K562 (cell line): ENCODE data around the gene MAP3K19. TPM values are rescaled to one million over a fixed set of nuclear protein-coding genes. Genes with fewer than 3 reads are reported as not detected.
A peak's percentile ranks its signal among the peaks of the same experiment; 100 is the strongest.

Source experiments
- ATAC-seq: fragments of 200-7000 bp; cut with Tn5 transposase; 3 replicates; pipeline ENCODE4 v1.9.1; 2020; ENCODE audit warnings: moderate library complexity
- BruUV-seq: library from RNA; stranded (reverse); fragments of 400-500 nt; replicated peaks from 2 replicates; lab custom pipeline; 2021; lab: Mats Ljungman, UMichigan
- CTCF ChIA-PET: fragments of 300-600 bp; formaldehyde crosslinking; extraction: SDS; loops from one replicate; lab custom pipeline; 2021; ENCODE audit warnings: low intra/inter-chr PET ratio; lab: Yijun Ruan, JAX
- POLR2A ChIA-PET: fragments of 300-600, 350-650 bp; sonication (Branson Sonifier 250); formaldehyde crosslinking; extraction: SDS; loops from one replicate; lab custom pipeline; 2021; ENCODE audit warnings: antibody characterized with exemption, inconsistent platforms; lab: Yijun Ruan, JAX
- DNase-seq, 4 experiments: peaks; one replicate each; pipeline versions ENCODE4 v3.0.0 to v3.0.0-alpha.2; 2011 to 2018; ENCODE audit warnings: low spot score in 3 of 4, mixed read lengths in 3 of 4; ENCODE audit errors: extremely low read depth in 1 of 4
- FAIRE-seq: peaks from 2 replicates; lab custom pipeline; 2011; peaks lifted over from hg19 to GRCh38; lab: Jason Lieb, UNC
- H2AFZ ChIP-seq: 2 replicates; pipeline ENCODE4 v1.6.0; 2011; ENCODE audit warnings: low read depth, low read length, control low read depth, inconsistent platforms
- H3K27ac ChIP-seq: fragments of 200-600 bp; 3 replicates; pipeline ENCODE4 v1.8.0; 2011; ENCODE audit warnings: low read depth, mild to moderate bottlenecking, control low read depth, inconsistent platforms, low read length, moderate library complexity, mixed read lengths; ENCODE audit errors: extremely low read depth
- H3K27me3 ChIP-seq, 2 experiments: fragments of 300-600 bp in 1 of 2; 2 replicates in 1 of 2; 3 replicates in 1 of 2; pipeline versions ENCODE4 v1.6.0 to v1.8.0; 2011; ENCODE audit warnings: inconsistent platforms in 2 of 2, low read length in 2 of 2, mild to moderate bottlenecking in 1 of 2, mixed read lengths in 1 of 2, moderate library complexity in 1 of 2; ENCODE audit not compliant: control insufficient read depth in 2 of 2, insufficient read depth in 2 of 2
- H3K36me3 ChIP-seq: fragments of 300-600 bp; 3 replicates; pipeline ENCODE4 v1.8.0; 2011; ENCODE audit warnings: mild to moderate bottlenecking, low read length, inconsistent platforms; ENCODE audit not compliant: control insufficient read depth, insufficient read depth
- H3K4me1 ChIP-seq, 2 experiments: fragments of 200-600 bp in 1 of 2; replicated peaks in 1 of 2; 2 replicates in 1 of 2; 3 replicates in 1 of 2; pipeline versions ENCODE4 v1.5.1 to v1.8.0; 2011; ENCODE audit warnings: inconsistent platforms in 2 of 2, low read length in 2 of 2, mild to moderate bottlenecking in 1 of 2, mixed read lengths in 1 of 2, moderate library complexity in 1 of 2; ENCODE audit not compliant: control insufficient read depth in 2 of 2, insufficient read depth in 2 of 2
- H3K4me2 ChIP-seq: 2 replicates; pipeline ENCODE4 v1.6.1; 2011; ENCODE audit warnings: low read length, control low read depth, inconsistent platforms, mixed read lengths; ENCODE audit not compliant: insufficient read depth
- H3K4me3 ChIP-seq: fragments of 200-600 bp; sonication (generic), shearing (Covaris generic); 2 replicates; pipeline ENCODE4 v1.5.1; 2016; ENCODE audit warnings: control low read depth, inconsistent platforms
- H3K79me2 ChIP-seq: fragments of 200-600 bp; 3 replicates; pipeline ENCODE4 v1.8.0; 2011; ENCODE audit warnings: low read length, inconsistent platforms; ENCODE audit not compliant: control insufficient read depth, insufficient read depth
- H3K9ac ChIP-seq, 2 experiments: 2 replicates each; pipeline versions ENCODE4 v1.6.0 to v1.6.1; 2011; ENCODE audit warnings: low read depth in 2 of 2, low read length in 2 of 2, control low read depth in 1 of 2, inconsistent platforms in 1 of 2, mild to moderate bottlenecking in 1 of 2, mixed read lengths in 1 of 2; ENCODE audit not compliant: insufficient read depth in 1 of 2
- H3K9me1 ChIP-seq: one replicate; pipeline ENCODE4 v1.6.0; 2011; ENCODE audit warnings: inconsistent platforms, mild to moderate bottlenecking, low read length, moderate library complexity; ENCODE audit not compliant: control insufficient read depth, insufficient read depth
- H3K9me3 ChIP-seq: replicated peaks from 2 replicates; pipeline ENCODE4 v1.5.1; 2011; ENCODE audit warnings: low read depth, low read length, inconsistent platforms; ENCODE audit not compliant: control insufficient read depth, insufficient read depth
- H4K20me1 ChIP-seq: replicated peaks from 2 replicates; pipeline ENCODE4 v1.6.1; 2011; ENCODE audit warnings: low read length, inconsistent platforms, mixed read lengths; ENCODE audit not compliant: control insufficient read depth, insufficient read depth
- DPF2 ChIP-seq: fragments of 450-650 bp; IDR thresholded peaks from 2 replicates; pipeline ENCODE4 v1.6.1; 2016
- GABPB1 ChIP-seq: sonication (generic); formaldehyde crosslinking; IDR thresholded peaks from 2 replicates; pipeline ENCODE4 v1.8.0; 2022; ENCODE audit warnings: mild to moderate bottlenecking, missing genetic modification reagents
- HDAC6 ChIP-seq: IDR thresholded peaks from 2 replicates; pipeline ENCODE4 v1.6.1; 2012; ENCODE audit warnings: low read depth, mild to moderate bottlenecking, control low read depth, inconsistent platforms, low read length, moderate library complexity
- JUN ChIP-seq, 2 experiments: sonication (generic) in 1 of 2; formaldehyde crosslinking in 1 of 2; IDR thresholded peaks; 2 replicates each; pipeline versions ENCODE4 v1.6.1 to v1.8.0; 2012 to 2022; ENCODE audit warnings: borderline replicate concordance in 2 of 2, mild to moderate bottlenecking in 2 of 2, improper control_type of control experiment in 1 of 2, low read depth in 1 of 2, low read length in 1 of 2, missing genetic modification reagents in 1 of 2
- KAT7 ChIP-seq: sonication (generic); formaldehyde crosslinking; IDR thresholded peaks from 2 replicates; pipeline ENCODE4 v1.8.0; 2022; ENCODE audit warnings: missing genetic modification reagents, mild to moderate bottlenecking, borderline replicate concordance
- LARP7 ChIP-seq: fragments of 450-650 bp; IDR thresholded peaks from 2 replicates; pipeline ENCODE4 v1.6.1; 2016
- MAFF ChIP-seq: IDR thresholded peaks from 2 replicates; pipeline ENCODE4 v1.6.1; 2012; ENCODE audit warnings: low read length, improper control_type of control experiment
- MED1 ChIP-seq: sonication (generic); formaldehyde crosslinking; IDR thresholded peaks from 2 replicates; pipeline ENCODE4 v1.8.1; 2023; ENCODE audit warnings: missing genetic modification reagents, borderline replicate concordance
- MEF2D ChIP-seq: conservative IDR thresholded peaks from 2 replicates; pipeline ENCODE4 v1.6.1; 2016; ENCODE audit warnings: low read depth, missing genetic modification characterization, missing compliant biosample characterization
- NR2C1 ChIP-seq, 2 experiments: fragments of 450-650 bp; IDR thresholded peaks; 2 replicates each; pipeline ENCODE4 v1.6.1; 2017; ENCODE audit warnings: mild to moderate bottlenecking in 2 of 2, antibody characterized with exemption in 1 of 2, inconsistent platforms in 1 of 2, missing compliant biosample characterization in 1 of 2, missing genetic modification characterization in 1 of 2
- NR3C1 ChIP-seq: sonication (generic); formaldehyde crosslinking; IDR thresholded peaks from 2 replicates; pipeline ENCODE4 v1.8.1; 2022; ENCODE audit warnings: missing genetic modification reagents
- PHTF2 ChIP-seq: fragments of 250-450 bp; sonication (Bioruptor Pico); IDR thresholded peaks from 2 replicates; pipeline ENCODE4 v1.5.0; 2021; ENCODE audit warnings: mild to moderate bottlenecking
- SMAD4 ChIP-seq: fragments of 250-450 bp; sonication (Bioruptor Pico); conservative IDR thresholded peaks from 2 replicates; pipeline ENCODE4 v1.8.0; 2021; ENCODE audit warnings: inconsistent platforms, mild to moderate bottlenecking, moderate library complexity
- ZNF311 ChIP-seq: fragments of 250-450 bp; sonication (Bioruptor Pico); IDR thresholded peaks from 2 replicates; pipeline ENCODE4 v1.4.0; 2020; ENCODE audit warnings: mild to moderate bottlenecking, moderate library complexity
- ZNF707 ChIP-seq: fragments of 250-450 bp; sonication (Bioruptor Pico); conservative IDR thresholded peaks from 2 replicates; pipeline ENCODE4 v1.8.0; 2022; ENCODE audit warnings: inconsistent platforms, mild to moderate bottlenecking, moderate library complexity
- ZNF764 ChIP-seq: fragments of 250-450 bp; sonication (Bioruptor Pico); IDR thresholded peaks from 2 replicates; pipeline ENCODE4 v1.4.0; 2020; ENCODE audit warnings: low read depth, mild to moderate bottlenecking, moderate library complexity
- WGBS: fragments of 100-300 bp; shearing (Covaris generic); methylation state at CpG from one replicate; pipeline ENCODE4 v1.1.6; 2016; ENCODE audit warnings: low coverage, mixed read lengths; ENCODE audit not compliant: insufficient coverage; ENCODE audit errors: missing lambda C conversion rate; 5-methylcytosine and 5-hydroxymethylcytosine counted together
- in situ Hi-C: fragments of 300-500 bp; cut with MboI; formaldehyde crosslinking; loops from 4 replicates; pipeline ENCODE4 v1.15.0; 2018; ENCODE audit warnings: inconsistent platforms, mixed read lengths
- intact Hi-C: fragments of 100-400 bp; cut with micrococcal nuclease; formaldehyde crosslinking; loops from 2 replicates; pipeline ENCODE4 v1.14.2; 2022
- polyA plus RNA-seq, 8 experiments: library from polyadenylated mRNA; depleted of rRNA in 4 of 8; stranded (reverse) in 5 of 8; unstranded in 3 of 8; fragments of >200 nt; fragmentation: Nextera tagmentation in 2 of 8; fragmentation: Illumina TruSeq in 1 of 8; extraction: Ambion mirVana in 2 of 8; extraction: Trizol in 1 of 8; gene quantifications; 2 replicates each; pipeline versions ENCODE4 v1.2.1 to v1.2.3, GENCODE V29; 2011 to 2014; ENCODE audit warnings: inconsistent platforms in 1 of 8, missing spikeins in 1 of 8
- total RNA-seq, 7 experiments: library from RNA; depleted of rRNA in 6 of 7; stranded (reverse); fragments of >200 nt in 6 of 7; fragmentation: Illumina TruSeq in 2 of 7; extraction: Trizol in 2 of 7; gene quantifications; 2 replicates each; pipeline versions ENCODE4 v1.2.1 to v1.2.3, GENCODE V29; 2011 to 2021; ENCODE audit warnings: low replicate concordance in 1 of 7
- TF ChIP-seq, protein P1 (sequence below): fragments of 250-450 bp; sonication (Bioruptor Pico); IDR thresholded peaks from 2 replicates; pipeline ENCODE4 v1.5.0; 2020; ENCODE audit warnings: mild to moderate bottlenecking
- TF ChIP-seq, protein P2 (sequence below), 3 experiments: IDR thresholded peaks in 2 of 3; conservative IDR thresholded peaks in 1 of 3; 2 replicates each; pipeline ENCODE4 v1.5.1; 2011 to 2012; ENCODE audit warnings: low read length in 3 of 3, mild to moderate bottlenecking in 3 of 3, control low read depth in 2 of 3, improper control_type of control experiment in 1 of 3, inconsistent platforms in 1 of 3, low read depth in 1 of 3, mixed read lengths in 1 of 3, moderate library complexity in 1 of 3; ENCODE audit not compliant: insufficient read depth in 2 of 3

Gene MAP3K19
- total and polyA plus RNA-seq, 9 of the 15 experiments (the other 6 are each of a cell fraction or from before 2014, with no cell fraction given) = 0.29 TPM; not detected in 8

DNA sequence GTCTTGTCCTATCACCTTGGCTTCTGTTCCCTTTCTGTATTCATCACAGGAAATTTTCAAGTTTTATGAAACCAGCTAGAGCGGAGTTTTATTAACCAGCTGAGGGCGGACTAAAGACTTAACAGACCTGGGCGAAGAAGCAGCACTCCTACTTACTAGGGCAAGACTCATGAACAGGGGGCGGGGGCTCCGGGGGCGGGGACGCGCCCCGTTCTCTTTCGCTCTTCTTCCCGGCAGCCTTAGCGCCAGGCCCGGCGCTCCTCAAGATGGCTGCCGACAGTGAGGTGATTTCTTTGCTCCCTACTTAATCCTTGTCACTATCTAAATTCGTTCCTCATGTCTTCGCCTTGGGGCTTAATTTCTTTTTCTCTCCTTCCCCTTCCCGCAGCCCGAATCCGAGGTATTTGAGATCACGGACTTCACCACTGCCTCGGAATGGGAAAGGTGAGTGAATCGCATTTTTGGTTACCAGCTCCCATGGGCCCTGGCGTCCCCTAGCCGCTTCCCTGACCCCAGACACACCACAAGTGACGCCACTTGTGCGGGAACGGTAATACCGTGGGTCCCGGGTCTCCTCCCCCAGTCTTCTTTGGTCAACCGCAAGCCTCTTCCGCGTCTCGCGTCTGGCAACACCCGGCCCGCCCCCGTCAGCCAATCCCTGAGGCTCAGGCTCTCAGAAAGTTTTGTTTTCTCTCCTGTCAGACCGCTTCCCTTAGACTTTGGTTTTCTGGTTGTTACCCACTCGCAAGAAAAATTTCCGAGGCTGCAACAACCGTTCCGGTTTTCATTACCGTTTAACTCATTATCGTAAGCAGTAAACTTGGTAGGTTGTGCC is 5.0 kb upstream of the MAP3K19 start, which contains the start of gene RAB3GAP1:
RAB3GAP1 (plus strand) TSS at position 251 of the 835 bp plus-strand sequence; CDS start at position 267, 16 bp downstream.
- POLR2A ChIA-PET = interaction anchor here (0.6 to 1.5 kb wide), 5 partner anchors 12 to 692 kb away, joined by 3 read pairs; no protein-coding TSS in a partner anchor
- in situ Hi-C loops = no loop called here
- peak; percentile 89 to 92 (median 90) for DNase-seq
- 1% methylated on average over 34 of the region's 45 CpGs for WGBS
- Histone ChIP-seq H4K20me1 (no peaks in the 10 kb centered on the region; the same call in 1 of the 2 replicates), H3K4me1 (peaks cover 12 to 19% of the 10 kb centered on the region in 2 experiments; a peak in 4 of 5 replicates), H3K36me3 (peaks cover 21% of the 10 kb centered on the region; the same call in 2 of the 3 replicates), H3K27me3 (no peaks in the 10 kb centered on the region), H3K27ac (peak within 1 kb of the TSS; percentile 85), H3K9ac (peak within 1 kb of the TSS; percentile 89 to 96), H3K9me1 (no peaks in the 10 kb centered on the region), H3K4me3 (peak within 1 kb of the TSS; percentile 56), H3K79me2 (peaks cover 45% of the 10 kb centered on the region), H3K9me3 (no peaks in the 10 kb centered on the region), H2AFZ (peak within 1 kb of the TSS; percentile 91), H3K4me2 (peak within 1 kb of the TSS; percentile 80)
- FAIRE-seq = peak; percentile 75
- intact Hi-C loops = loop anchor here (5.0 kb wide), 2 partner anchors 90 to 480 kb away; partner anchors contain the start of genes R3HDM1 and ZRANB3
- CTCF ChIA-PET = no interaction called here
- ATAC-seq = peak; percentile 90
- BruUV-seq = TSS peak; percentile 56
- TF ChIP-seq MED1 (CRISPR knock-in tag) (no peak), MEF2D (tag) (0 out of 2 replicates have a peak, but pooled peaks have one; percentile 53), ZNF311 (CRISPR knock-in tag) (0 out of 2 replicates have a peak, but pooled peaks have one; percentile 39), NR3C1 (CRISPR knock-in tag) (no peak), LARP7 (0 out of 2 replicates have a peak, but pooled peaks have one; percentile 18), PHTF2 (CRISPR knock-in tag) (no peak), HDAC6 (no peak), SMAD4 (peak; percentile 94), KAT7 (CRISPR knock-in tag) (peak; percentile 93), NR2C1 (IDR thresholded peaks at IDR 0.05) (no peak), NR2C1 (tag; IDR thresholded peaks at IDR 0.05) (0 out of 2 replicates have a peak, but pooled peaks have one; percentile 41), MAFF (no peak), GABPB1 (CRISPR knock-in tag) (peak; percentile 29; the same call in 1 of the 2 replicates), ZNF707 (CRISPR knock-in tag) (no peak), JUN (IDR thresholded peaks at IDR 0.05; ENCODE audit: borderline replicate concordance, low read depth, low read length) (peak; percentile 47; the same call in 1 of the 2 replicates), JUN (CRISPR knock-in tag; IDR thresholded peaks at IDR 0.05; ENCODE audit: borderline replicate concordance) (no peak), ZNF764 (CRISPR knock-in tag) (no peak), DPF2 (peak; percentile 69; the same call in 1 of the 2 replicates)
- TF ChIP-seq, protein P1, sequence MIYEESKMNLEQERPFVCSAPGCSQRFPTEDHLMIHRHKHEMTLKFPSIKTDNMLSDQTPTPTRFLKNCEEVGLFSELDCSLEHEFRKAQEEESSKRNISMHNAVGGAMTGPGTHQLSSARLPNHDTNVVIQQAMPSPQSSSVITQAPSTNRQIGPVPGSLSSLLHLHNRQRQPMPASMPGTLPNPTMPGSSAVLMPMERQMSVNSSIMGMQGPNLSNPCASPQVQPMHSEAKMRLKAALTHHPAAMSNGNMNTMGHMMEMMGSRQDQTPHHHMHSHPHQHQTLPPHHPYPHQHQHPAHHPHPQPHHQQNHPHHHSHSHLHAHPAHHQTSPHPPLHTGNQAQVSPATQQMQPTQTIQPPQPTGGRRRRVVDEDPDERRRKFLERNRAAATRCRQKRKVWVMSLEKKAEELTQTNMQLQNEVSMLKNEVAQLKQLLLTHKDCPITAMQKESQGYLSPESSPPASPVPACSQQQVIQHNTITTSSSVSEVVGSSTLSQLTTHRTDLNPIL (CRISPR knock-in tag) = no peak
- TF ChIP-seq, protein P2, sequence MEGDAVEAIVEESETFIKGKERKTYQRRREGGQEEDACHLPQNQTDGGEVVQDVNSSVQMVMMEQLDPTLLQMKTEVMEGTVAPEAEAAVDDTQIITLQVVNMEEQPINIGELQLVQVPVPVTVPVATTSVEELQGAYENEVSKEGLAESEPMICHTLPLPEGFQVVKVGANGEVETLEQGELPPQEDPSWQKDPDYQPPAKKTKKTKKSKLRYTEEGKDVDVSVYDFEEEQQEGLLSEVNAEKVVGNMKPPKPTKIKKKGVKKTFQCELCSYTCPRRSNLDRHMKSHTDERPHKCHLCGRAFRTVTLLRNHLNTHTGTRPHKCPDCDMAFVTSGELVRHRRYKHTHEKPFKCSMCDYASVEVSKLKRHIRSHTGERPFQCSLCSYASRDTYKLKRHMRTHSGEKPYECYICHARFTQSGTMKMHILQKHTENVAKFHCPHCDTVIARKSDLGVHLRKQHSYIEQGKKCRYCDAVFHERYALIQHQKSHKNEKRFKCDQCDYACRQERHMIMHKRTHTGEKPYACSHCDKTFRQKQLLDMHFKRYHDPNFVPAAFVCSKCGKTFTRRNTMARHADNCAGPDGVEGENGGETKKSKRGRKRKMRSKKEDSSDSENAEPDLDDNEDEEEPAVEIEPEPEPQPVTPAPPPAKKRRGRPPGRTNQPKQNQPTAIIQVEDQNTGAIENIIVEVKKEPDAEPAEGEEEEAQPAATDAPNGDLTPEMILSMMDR (IDR thresholded peaks at IDR 0.05 in 2 of 3, conservative IDR thresholded peaks at IDR 0.05 in 1 of 3; ENCODE audit: insufficient read depth in 2 of 3, low read depth in 1 of 3, low read length in 3 of 3) = no peak
